ENCODE measurements around the gene LTB. TPM values are rescaled to one million over a fixed set of nuclear protein-coding genes. Genes with fewer than 3 reads are reported as not detected.

LTB gene
- total RNA-seq, 3 donors from 2014 or later, result 0.96 to 1.0 TPM; not detected in 1

GRCh38 chr6:31546958-31547726 is 35.1 kb downstream of the LTB start, which contains the start of gene NFKBIL1:
NFKBIL1 (plus strand) TSS chr6:31547608; CDS start chr6:31547695, 87 bp downstream.
- Histone ChIP-seq H3K27ac (peak within 1 kb of the TSS; percentile 75 to 84), H3K27me3 (no peaks in the 10 kb centered on the region), H3K36me3 (no peaks in the 10 kb centered on the region), H3K4me1 (peaks cover 0 to 11% of the 10 kb centered on the region in 2 donors), H3K9me3 (no peaks in the 10 kb centered on the region), H3K4me3 (peak within 1 kb of the TSS; percentile 21 to 67 (median 50))
- intact Hi-C loops (cut with DNase I; ENCODE audit: low total_unique reads), result loop anchor here (5.0 kb wide), 1 partner anchor 45 kb away; the partner anchor contains the start of gene NCR3
- DNase-seq (ENCODE audit: low spot score in 2 of 2), result peak; percentile 95
- TF ChIP-seq POLR2AphosphoS5 (IDR thresholded peaks at IDR 0.05) (peak; percentile 55 to 91 (median 87)), CTCF (IDR thresholded peaks at IDR 0.05) (peak in 1 of 3 donors; percentile 9), POLR2A (IDR thresholded peaks at IDR 0.05) (peak; percentile 31)

GRCh38 chr6:31546339-31546957 is 35.8 kb downstream of the LTB start, which contains the start of gene ATP6V1G2:
ATP6V1G2 (minus strand) TSS chr6:31546608; CDS start chr6:31546559, 49 bp downstream.
- Histone ChIP-seq H3K36me3 (no peaks in the 10 kb centered on the region), H3K4me1 (peaks cover 0 to 11% of the 10 kb centered on the region in 2 donors), H3K4me3 (peak within 1 kb of the TSS; percentile 21 to 67 (median 50)), H3K9me3 (no peaks in the 10 kb centered on the region), H3K27ac (peak within 1 kb of the TSS; percentile 75 to 84), H3K27me3 (no peaks in the 10 kb centered on the region)
- peak; percentile 91 to 92 for DNase-seq (ENCODE audit: low spot score in 2 of 2)
- TF ChIP-seq POLR2A (IDR thresholded peaks at IDR 0.05) (no peak), POLR2AphosphoS5 (IDR thresholded peaks at IDR 0.05) (peak; percentile 59 to 65 (median 61)), CTCF (IDR thresholded peaks at IDR 0.05) (peak; percentile 94 to 98 (median 96))
- intact Hi-C loops (cut with DNase I; ENCODE audit: low total_unique reads), result loop anchor here (5.0 kb wide), 1 partner anchor 46 kb away; the partner anchor contains the start of gene NCR3

- Histone ChIP-seq H3K9me3 (no peaks in the 10 kb centered on the region), H3K4me1 (peaks cover 0 to 13% of the 10 kb centered on the region in 2 donors), H3K4me3 (no peak overlapping the region), H3K27ac (no peak overlapping the region), H3K27me3 (no peaks in the 10 kb centered on the region), H3K36me3 (no peaks in the 10 kb centered on the region)
- intact Hi-C loops (cut with DNase I; ENCODE audit: low total_unique reads), result loop anchor here (5.0 kb wide), 1 partner anchor 47 kb away; the partner anchor contains the start of gene NCR3
- no peak for DNase-seq (ENCODE audit: low spot score in 2 of 2)
- TF ChIP-seq CTCF (IDR thresholded peaks at IDR 0.05) (no peak), POLR2A (IDR thresholded peaks at IDR 0.05) (no peak), POLR2AphosphoS5 (IDR thresholded peaks at IDR 0.05) (no peak)
These were observed 36.9 kb downstream of the LTB start for GRCh38 chr6:31545291-31545690.

GRCh38 chr6:31544676-31545075 is 37.5 kb downstream of the LTB start:
- intact Hi-C loops (cut with DNase I; ENCODE audit: low total_unique reads), result loop anchor here (5.0 kb wide), 1 partner anchor 48 kb away; the partner anchor contains the start of gene NCR3
- Histone ChIP-seq H3K4me1 (peaks cover 2 to 19% of the 10 kb centered on the region in 2 donors), H3K9me3 (no peaks in the 10 kb centered on the region), H3K36me3 (no peaks in the 10 kb centered on the region), H3K4me3 (no peak overlapping the region), H3K27me3 (no peaks in the 10 kb centered on the region), H3K27ac (no peak overlapping the region)
- TF ChIP-seq POLR2AphosphoS5 (IDR thresholded peaks at IDR 0.05) (no peak), POLR2A (IDR thresholded peaks at IDR 0.05) (no peak), CTCF (IDR thresholded peaks at IDR 0.05) (no peak)
- DNase-seq (ENCODE audit: low spot score in 2 of 2), result no peak
